CD4-positive, alpha-beta T cell treated with Interleukin-4 for 4 hours (primary cell): ENCODE measurements around the gene MBNL2.

Source experiments
- DNase-seq: peaks from one replicate; pipeline ENCODE4 v3.0.0-alpha.2; 2020

MBNL2 gene

DNA sequence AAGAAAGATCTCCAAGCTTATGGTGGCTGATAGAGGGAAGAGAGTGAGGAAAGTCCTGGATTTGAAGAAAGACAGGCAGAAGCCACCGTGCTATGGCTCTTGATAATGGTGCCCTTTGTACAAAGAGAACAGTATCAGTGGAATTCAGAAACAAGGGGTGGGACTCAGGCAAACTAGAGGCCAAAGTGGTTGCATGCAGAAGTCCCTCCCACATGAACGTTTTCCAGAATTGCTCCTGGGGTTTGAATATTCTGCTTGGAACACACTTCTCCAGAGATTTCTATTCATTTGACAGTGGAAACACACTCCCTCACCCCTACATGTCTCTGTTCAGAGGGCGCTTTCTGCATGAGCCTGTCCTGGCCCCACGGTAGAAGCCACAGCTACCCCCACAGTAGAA lies 10.1 kb upstream of the MBNL2 start:
- DNase-seq, result no peak

DNA sequence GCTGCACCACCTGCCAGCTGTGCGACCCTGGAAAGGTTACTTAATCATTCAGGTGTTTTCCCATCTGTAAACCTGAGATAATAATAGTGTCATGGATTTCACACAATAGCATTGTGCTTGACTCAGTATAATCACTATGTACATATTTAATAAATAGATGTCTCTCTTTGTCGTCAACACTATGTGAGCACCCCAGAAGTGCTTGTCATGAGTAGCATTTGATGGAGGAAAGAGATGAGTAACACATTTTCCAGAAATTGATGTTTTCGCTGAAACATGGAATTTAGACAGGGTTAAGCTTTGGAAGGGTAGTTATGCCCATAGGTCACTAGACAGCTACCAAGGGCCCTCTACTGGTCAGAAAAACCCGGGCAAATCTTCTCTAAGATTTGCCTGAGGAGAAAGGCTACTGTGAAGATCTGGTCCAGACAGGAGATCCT lies 9.5 kb upstream of the MBNL2 start:
- no peak for DNase-seq

DNA sequence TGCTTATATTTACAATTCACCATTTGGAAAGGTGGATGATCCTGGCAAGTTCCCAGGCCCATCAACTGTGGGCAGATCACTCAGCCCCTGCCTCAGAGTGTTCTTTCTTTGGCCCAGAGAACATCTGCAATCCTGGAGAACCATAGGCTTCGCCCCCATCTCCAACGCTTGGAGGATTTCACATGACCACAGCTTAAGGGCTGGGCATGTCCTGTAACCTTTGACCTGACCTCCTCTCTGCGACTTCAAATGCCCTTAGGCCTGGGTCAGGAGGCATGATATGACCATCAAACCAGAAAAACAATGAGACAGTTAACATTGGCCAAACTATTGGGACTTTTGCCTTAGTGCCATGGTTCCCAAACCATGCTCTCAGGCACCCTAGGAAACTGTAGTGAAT lies 7.2 kb upstream of the MBNL2 start:
- no peak for DNase-seq

DNA sequence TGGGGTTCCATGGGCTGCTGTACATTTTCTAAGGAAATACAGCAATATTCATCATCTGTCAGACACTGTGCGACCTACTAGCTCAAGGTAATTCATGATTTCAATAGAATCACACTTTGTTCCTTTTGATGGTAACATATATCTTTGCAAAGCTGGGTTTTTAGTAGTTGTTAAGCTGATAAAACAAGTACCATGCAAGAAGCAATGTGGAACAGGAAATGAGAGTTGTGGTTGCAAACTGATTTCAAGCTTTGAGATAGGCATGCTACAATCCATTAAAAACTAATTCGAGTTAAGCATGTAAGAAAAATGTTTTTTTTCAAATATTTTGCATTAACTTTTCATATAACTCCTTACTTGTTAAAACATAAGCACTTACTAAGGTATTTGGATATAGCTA lies 6.8 kb upstream of the MBNL2 start:
- peak; percentile 39 for DNase-seq

DNA sequence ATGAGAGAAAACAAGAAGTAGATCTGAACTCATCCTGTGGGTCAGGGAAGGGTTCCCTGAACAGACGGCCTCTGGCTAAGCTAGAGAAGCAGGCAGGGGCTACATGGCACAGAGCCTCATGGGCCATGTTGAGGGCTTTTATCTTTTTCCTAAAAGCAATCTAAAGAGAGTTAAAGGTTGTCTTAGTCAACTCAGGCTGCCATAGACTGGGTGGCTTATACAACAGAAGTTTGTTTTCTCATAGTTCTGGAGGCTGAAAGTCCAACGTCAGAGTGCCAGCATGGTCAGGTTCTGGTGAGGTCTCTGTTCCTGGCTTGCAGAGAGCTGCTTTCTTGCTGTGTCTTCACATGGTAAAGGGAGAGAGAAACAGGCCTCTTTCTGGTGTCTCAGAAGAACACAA lies 2.9 kb upstream of the MBNL2 start:
- DNase-seq, result no peak

DNA sequence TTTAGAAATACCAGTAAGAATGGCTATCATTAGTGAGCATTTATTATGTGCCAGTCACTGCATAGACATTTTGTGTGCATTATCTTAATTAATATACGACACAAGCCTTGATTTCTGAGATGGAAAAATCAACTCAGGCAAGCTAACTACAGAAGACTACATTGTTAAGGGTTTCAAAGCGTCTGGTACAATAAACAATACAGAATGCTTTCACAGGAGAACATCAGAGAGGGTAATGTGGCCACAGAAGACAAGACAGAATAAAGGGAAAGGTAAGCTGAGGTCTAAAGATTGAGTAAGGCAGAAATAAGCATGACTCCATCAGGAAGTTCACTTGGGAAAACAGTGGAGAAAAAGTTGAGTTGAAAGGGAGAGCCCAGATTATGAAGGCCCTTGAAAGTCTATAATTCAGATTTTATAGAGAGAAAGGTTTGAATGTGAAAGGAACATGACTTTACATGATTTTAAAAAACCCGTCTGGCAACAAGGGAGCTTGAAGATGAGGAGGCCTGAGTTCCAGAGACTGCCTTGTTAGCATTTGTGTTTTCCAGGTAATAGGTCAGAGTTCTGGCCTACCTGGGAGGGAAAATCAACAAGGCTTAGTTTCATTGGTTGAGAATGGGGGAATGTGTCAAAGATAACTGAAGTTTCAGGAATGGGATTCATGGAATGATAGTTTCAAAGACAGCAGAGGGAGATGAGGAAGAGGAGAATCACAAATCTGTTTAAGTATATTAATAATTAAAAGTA lies 1.8 kb upstream of the MBNL2 start:
- DNase-seq, result no peak

DNA sequence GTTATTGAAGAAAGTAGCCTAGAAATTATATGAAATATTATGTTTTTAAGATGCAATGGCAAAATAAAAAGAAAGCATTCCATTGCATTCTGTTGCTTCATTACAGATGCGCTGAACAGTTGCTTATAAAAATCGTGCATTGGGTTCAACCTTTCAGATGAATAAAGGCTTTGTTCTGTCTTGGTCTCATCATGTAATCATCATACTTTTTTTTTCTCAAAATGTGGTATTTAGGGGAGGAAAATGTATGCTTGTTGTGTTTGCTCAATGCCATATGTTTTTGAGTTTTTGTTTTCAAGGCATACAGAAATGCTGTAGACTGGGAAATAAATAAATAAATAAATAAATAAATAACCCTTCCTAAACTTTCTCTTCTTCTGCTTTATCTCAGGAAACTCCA lies 1.1 kb upstream of the MBNL2 start:
- no peak for DNase-seq

DNA sequence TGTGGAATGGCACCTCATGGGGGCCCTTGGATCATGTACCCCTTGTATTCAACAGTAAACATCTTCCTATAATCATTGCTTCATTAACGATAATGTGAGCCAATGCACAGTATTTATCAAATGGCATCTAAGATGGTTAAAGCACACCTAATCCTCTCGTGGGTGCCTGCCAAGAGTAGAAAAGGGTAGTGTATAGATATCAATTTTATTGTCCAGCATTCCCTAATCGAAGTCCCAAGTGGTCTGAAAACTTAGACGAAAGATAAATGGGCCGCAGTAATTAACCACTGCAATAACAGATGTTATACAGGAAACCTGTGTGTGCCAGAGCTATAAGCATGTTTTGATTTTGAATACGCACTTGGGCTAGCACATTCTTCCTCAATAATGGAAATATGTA lies 667 bp upstream of the MBNL2 start:
- DNase-seq, result no peak

DNA sequence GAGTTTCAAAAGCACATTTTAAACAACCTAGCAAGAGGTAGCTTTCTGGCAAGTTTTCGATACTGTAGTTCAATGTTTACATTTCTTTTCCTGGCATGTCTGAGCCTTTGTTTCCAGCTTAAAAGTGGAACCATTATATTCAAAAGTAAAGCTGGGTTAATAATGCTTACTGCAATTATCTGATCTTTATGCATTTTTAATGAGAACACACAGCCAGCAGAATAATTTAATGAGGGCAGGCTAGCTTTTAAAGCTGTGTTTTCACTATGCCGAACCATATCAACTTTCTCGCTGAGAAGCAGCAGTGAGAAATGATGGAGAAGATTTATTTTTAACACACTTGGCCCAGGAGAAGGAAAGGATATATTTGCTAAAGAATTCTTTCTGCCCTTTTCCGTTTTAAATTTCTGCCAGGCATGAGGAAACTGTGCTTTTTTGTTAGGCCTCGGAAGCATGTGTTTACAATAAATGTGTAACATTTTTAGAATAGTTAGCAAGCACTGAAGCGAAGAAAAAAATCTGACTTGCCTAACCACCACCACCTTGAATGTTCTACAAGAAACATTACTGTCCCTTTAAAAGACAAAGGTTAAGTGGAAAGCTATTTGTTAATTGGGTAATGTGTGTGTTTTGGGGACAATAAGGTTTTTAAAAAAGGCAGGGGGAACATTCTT lies 1.0 kb downstream of the MBNL2 start:
- DNase-seq, result no peak

DNA sequence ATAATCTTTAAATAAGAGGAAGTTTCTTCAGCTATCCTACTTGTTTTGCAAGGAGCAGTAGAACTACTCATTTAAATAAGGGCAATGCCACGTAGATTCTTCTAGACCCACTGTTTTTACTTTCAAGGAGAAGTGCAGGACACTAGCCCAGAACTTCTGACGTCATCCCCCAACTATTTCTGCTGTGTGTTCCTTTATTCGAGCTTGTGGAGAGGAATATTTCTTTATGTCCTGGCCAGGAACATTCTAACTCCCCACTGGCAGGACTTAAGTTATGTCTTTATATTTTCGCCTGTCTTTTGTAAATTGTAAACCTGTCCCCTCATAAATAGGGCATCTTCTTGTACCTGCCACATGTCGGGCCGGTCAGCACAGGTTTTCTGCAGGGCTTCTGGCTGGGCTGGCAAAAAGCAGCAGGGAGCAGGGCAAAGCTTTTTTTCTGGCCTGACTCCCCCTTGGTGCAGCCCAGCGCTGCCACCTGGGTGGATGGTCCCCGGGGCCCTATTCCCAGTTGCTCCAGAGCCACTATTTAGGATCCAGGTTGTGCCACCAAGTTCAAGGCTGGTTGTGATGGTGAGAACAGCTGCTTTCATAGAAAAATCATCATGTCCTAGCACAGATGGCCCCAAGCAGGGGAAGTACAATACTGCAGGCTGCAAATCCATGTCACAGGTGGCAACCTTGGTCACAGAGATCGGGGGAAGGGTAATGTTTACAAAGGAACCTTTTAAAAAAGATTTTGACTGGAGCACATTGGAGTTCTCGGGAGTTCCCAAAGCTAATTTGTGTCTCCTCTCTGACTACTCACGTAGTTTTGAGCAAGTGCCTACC lies 1.8 kb downstream of the MBNL2 start:
- DNase-seq, result peak; percentile 44

DNA sequence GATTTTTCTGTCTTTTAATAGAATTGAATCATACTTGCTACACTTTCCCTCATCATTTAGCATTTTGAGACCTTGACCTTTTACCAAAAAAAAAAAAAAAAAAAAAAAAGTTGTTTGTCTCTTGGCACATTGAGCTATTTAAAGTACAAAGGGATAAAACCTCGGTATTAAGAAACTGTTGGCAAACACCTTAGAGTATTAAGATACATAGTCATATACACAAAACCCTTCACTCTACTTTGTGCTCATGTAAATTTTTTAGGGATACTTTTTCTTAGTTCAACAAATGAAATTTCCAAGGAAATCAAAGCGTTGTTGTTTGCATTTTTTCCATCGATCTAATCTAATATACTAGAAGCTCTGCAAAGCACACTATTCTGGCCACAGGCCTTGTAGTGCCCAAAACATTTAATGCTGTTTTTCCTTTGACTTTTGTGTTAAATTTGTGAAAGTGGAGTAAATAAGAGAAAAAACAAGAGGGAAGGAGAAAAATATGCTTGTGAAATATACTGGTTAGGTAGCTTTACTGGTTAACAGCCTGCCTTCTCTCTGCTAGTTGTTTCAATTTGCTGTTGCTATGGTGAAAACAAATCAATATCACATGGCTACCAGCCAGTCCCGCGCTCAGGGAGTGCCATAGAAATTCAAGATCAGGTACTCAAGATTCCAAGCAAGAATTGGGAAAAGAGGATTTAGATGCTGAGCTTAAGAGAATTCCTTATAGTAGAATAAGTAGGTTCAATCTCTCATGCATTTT lies 2.6 kb downstream of the MBNL2 start:
- peak; percentile 85 for DNase-seq

DNA sequence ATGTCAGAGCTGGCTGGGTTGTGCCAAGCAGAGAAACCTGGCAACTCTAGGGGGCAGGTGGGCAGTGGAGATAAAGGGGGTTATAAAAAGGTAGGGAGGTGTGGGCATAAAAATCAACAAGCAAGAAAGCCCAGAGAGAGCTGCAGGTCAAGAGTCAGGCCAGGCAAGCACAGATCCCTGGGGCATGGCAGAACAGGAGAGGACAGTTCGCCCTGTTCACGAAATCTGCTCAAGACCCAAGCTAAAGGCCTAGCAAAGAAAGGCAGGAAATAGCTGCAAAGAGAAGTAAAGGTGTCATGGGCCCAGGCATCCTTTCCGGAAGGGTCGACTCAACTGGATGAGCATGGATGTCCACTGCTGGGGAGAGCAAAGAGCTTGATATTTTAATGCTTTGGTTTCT lies 3.4 kb downstream of the MBNL2 start:
- peak; percentile 17 for DNase-seq

DNA sequence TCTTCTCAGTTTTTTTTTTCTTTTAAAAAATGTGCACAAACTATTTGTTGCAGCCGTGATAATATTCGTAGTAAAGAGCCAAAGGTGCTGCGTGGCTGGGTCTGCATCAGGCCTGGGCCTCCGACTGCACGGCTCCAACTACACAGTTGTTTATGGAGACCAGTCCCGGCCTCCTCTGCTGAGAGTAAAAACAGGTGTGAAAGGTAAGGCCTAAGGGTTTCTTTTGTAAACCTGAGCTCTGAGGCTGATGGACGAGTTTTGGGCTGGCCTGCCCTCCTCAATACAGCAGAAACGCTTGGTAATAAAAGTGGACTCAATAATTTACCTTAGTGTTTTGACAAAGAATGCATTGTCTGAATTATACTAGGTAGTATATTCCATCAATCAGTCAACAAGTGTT lies 3.9 kb downstream of the MBNL2 start:
- DNase-seq, result no peak

DNA sequence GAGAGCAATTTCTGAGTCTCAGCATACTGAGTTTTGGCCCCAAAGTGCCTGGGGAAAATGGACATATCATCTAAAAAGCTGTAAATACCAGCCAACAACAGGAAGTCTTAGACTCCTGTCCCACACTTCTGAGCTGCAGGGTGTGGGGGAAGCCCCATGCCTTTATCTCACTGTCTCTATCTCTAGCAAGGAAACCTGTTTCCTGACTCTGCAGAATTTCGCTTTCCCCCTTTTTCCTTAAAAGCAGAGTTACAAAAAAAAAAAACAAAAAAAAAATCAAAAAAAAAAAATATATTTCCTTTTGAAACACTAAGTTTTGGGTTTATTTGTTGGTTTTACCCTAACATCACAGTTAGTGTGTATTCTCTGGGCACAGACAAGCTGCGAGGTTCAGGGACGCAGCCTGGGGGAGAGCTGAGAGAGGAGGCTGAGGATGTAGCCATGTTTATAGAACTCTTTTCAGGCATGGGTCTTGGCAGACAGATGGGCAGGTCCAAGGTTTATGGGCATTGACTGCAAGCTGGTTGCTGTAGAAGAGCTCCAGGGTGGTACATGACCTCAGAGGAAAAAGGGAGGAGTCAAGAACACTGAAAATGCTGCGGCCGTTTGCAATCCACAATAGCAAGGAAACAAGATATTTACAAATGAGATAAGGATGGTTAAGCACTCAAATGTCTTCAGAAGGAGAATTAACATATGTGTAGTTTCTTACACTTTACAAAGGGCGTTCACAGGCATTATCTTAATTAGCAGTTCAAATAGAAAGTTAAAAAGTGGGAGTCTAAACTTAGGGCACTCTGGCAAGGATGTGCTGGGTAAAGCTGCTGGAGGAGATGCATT lies 4.9 kb downstream of the MBNL2 start:
- peak; percentile 82 for DNase-seq

DNA sequence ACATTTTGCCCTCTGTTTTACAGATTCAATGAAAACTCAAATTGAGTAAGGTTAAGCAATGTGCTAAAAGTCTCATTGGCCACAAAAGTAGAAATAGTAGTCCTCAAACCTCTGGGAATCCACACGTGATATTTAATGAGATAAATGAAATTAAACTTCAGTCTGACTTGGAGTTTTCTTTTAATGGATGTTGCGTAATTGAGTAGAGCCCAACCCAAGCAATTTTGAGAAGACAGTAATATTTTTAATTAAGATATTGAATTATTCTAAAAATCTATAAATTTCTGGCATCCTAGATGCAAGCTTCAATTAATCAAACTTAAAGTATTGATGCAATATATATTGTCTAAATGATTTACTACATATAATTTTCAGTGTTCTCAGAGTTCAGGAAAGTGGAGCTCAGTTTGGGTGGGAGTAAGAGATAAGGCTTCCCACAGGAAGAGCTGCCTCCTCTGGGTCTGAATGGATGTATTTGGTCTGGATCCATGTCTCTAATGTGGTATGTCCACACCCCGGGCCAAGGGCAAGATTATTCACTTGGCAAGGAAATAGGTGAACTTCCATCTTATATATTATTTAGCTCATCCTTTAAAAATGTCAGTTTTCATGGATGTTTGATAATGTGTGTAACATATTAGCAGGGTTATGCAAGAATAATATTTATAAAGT lies 6.9 kb downstream of the MBNL2 start:
- no peak for DNase-seq

DNA sequence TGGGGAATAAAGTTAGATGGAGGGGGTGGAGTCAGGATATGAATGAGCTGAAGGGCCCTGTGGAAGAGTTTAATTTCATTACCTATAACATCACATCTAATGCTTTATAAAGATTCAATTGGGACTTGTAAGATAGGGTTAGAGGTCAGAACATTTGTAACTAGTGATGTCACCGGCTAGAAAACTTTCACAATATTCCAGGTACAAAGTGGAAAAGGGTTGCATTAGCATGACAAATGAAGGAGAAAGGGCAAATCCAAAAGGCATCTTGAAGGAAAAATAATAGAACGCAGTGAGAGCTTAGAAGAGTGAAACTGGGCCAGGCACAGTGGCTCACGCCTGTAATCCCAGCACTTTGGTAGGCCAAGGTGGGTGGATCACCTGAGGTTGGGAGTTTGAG lies 7.6 kb downstream of the MBNL2 start:
- DNase-seq, result no peak

DNA sequence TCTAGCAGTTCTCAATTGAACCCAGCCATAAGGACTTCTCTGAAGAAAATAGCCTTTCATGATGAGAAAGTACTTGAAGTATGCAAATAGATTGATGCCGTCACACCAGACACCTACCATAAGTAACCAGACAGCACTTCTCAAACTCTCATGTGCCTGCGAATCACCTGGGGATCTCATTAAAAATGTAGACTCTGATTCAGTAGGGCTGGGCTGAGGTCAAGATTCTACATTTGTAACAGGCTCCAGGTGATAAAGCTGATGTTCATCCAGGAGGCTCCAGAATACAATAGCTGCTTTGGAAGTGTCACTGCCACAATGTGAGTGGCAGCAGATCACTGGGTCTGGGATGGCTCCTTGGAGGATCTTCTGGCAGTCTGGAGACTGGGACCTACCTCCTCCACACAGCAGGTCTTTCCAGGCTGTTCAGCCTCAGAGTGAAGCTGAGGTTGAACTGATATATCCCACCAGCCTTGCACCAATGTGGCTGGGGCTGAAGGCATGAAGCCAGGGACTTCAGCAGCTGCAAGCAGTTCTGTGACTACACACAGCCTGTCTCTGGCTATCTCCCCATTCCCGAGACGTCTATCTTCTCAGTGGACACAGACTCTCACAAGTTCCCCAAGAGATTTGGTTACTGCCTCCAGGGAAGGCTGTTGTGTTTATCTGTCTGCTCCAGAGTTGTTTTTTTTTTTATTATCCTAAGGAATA lies 9.1 kb downstream of the MBNL2 start:
- no peak for DNase-seq

DNA sequence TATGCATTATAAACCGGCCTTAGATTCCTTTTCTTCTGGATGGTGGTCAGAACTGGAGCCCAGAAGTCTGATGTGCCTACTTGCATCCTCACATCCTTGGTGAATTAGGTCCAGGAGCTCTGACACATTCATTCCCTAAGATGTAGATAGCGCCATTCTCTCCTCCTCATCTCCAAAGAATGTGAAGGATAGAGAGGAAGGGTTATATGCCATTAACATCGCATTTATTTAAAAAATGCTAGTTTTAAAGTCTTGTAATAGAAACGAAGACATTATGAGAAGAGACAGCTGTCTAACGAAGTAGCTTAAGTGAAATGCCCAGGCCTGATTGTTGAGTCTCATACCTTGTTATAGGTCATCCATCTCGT lies 9.7 kb downstream of the MBNL2 start:
- DNase-seq, result no peak

DNA sequence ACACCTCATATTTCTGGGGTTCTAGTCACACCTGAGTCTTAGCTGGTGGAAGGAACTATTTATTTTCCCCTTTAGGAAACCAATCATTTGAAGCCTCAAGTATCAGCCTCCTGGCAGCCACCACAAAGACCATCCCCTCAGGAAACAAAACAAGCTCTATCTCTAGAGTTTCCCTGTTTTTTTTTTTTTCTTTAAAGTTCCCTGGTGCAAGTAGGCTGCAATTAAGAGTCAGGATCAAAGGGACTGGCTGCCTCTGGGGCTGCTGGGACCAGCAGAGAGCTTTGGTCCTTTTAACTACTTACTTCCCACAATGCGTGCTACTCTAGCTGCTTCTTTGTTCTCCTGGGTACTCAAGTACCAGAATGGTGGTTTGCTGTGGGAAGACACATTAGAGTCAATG lies 11.4 kb downstream of the MBNL2 start:
- DNase-seq, result no peak

DNA sequence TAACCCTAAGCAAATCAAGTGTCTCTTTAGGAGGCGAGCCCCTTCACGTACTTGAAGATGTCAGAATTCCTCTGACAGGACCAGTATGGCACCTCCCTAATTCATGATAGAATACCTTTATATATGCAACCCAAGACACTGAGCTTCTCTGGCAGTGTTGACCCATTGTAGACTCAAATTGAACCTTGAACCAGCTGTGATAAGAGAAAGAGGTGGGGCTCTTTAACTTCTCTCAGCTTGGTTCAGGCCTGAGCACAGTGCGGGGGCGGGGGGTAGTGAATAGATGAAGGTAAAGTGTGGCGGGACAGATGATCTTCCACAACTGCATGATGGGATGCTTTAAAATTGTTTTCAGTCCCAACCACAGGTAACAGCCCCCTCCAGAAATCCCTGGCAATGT lies 12.1 kb downstream of the MBNL2 start:
- no peak for DNase-seq

DNA sequence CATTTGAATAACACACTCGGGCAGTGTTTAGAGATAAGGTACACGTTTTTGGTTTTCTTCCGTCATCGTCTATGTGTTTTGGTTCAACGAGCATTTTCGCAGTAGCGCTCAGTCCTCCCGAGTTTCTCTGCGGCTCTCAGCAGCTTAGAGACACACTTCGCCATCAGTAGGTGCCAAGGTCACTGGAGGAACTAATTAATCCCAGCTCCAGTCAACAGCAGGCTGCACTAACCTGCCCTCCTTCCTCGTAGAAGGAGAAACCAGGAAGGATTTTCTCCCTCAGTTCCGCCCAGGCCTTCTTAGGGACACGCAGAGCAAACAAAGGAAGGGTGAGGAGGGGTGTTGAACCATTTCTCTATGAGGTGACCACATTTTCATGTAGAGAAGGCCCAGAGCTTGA lies 12.6 kb downstream of the MBNL2 start:
- DNase-seq, result no peak
